Gastroesophageal sphincter (tissue), 4 donors: ENCODE measurements around the gene DDX17. TPM values are rescaled to one million over a fixed set of nuclear protein-coding genes. Genes with fewer than 3 reads are reported as not detected.
A peak's percentile ranks its signal among the peaks of the same experiment; 100 is the strongest.

Experiments
- ATAC-seq: fragments of 150-250 bp; one replicate; pipeline ENCODE4 v1.9.1; 2016; ENCODE audit warnings: mild to moderate bottlenecking, moderate library complexity
- H3K27ac ChIP-seq, 4 donors: fragments of 200-600 bp; sonication (generic) in 3 of 4; 1 replicate in 3 of 4; 2 replicates in 1 of 4; pipeline ENCODE4 v1.5.1; 2016 to 2019
- H3K27me3 ChIP-seq: fragments of 200-600 bp; sonication (generic); one replicate; pipeline ENCODE4 v1.5.1; 2019
- H3K36me3 ChIP-seq, 2 donors: fragments of 200-600 bp; sonication (generic); one replicate each; pipeline ENCODE4 v1.5.1; 2019; ENCODE audit warnings: control low read depth in 1 of 2
- H3K4me1 ChIP-seq, 3 donors: fragments of 200-600 bp; sonication (generic); 1 replicate in 2 of 3; 2 replicates in 1 of 3; pipeline ENCODE4 v1.5.1; 2016 to 2019; ENCODE audit warnings: control low read depth in 2 of 3
- H3K4me3 ChIP-seq, 2 donors: fragments of 200-600 bp; sonication (generic); one replicate each; pipeline ENCODE4 v1.5.1; 2019; ENCODE audit warnings: mild to moderate bottlenecking in 1 of 2, moderate library complexity in 1 of 2
- H3K9me3 ChIP-seq, 3 donors: fragments of 200-600 bp; sonication (generic); one replicate each; pipeline ENCODE4 v1.5.1; 2017 to 2019; ENCODE audit warnings: control low read depth in 2 of 3
- CTCF ChIP-seq, 4 experiments: fragments of 200-600 bp in 2 of 4; fragments of 450-650 bp in 2 of 4; sonication (generic) in 1 of 4; IDR thresholded peaks; one replicate each; pipeline ENCODE4 v1.5.1; 2017 to 2019; ENCODE audit warnings: antibody characterized with exemption in 4 of 4, mild to moderate bottlenecking in 2 of 4, moderate library complexity in 2 of 4
- EP300 ChIP-seq: sonication (generic); formaldehyde crosslinking; IDR thresholded peaks from one replicate; pipeline ENCODE4 v1.6.1; 2017; ENCODE audit warnings: antibody characterized with exemption, mild to moderate bottlenecking
- POLR2A ChIP-seq, 2 donors: fragments of 450-650 bp; IDR thresholded peaks; one replicate each; pipeline ENCODE4 v1.6.1; 2017; ENCODE audit warnings: antibody characterized with exemption in 2 of 2, mild to moderate bottlenecking in 2 of 2, moderate library complexity in 1 of 2
- POLR2AphosphoS5 ChIP-seq: sonication (generic); formaldehyde crosslinking; IDR thresholded peaks from one replicate; pipeline ENCODE4 v1.6.1; 2017; ENCODE audit warnings: antibody characterized with exemption
- WGBS, 2 donors: methylation state at CpG; one replicate each; pipeline ENCODE4 v1.1.5; 2018; ENCODE audit warnings: low coverage in 1 of 2; 5-methylcytosine and 5-hydroxymethylcytosine counted together
- total RNA-seq, 4 donors: library from RNA; depleted of rRNA; stranded (reverse); fragments of >200 nt; gene quantifications; one replicate each; pipeline ENCODE4 v1.1.0, GENCODE V29; 2016

DDX17 gene
- total RNA-seq, 4 donors from 2014 or later, result 323 to 610 (median 490) TPM

GRCh38 chr22:38482662-38483308, 23.3 kb downstream of the DDX17 start:
- no peak for TF ChIP-seq POLR2A (IDR thresholded peaks at IDR 0.05)
- no peak for TF ChIP-seq EP300
- TF ChIP-seq POLR2AphosphoS5, result no peak
- TF ChIP-seq CTCF (IDR thresholded peaks at IDR 0.05), result no peak
- no peaks in the 10 kb centered on the region for H3K27me3 ChIP-seq
- no peak overlapping the region for H3K27ac ChIP-seq
- H3K4me1 ChIP-seq, result peaks cover 0 to 10% (median 0%) of the 10 kb centered on the region in 3 donors
- H3K4me3 ChIP-seq, result no peak overlapping the region
- no peaks in the 10 kb centered on the region for H3K9me3 ChIP-seq
- no peak for ATAC-seq
- WGBS, 2 donors, result 88 to 97% methylated on average over 2 to 6 of the region's 6 CpGs
- H3K36me3 ChIP-seq, result peaks cover 15 to 82% of the 10 kb centered on the region in 2 donors

- H3K9me3 ChIP-seq, result no peaks in the 10 kb centered on the region
- H3K27me3 ChIP-seq, result no peaks in the 10 kb centered on the region
- H3K36me3 ChIP-seq, result peaks cover 15 to 73% of the 10 kb centered on the region in 2 donors
- ATAC-seq, result no peak
- 71% methylated on average over 6 to 7 of the region's 8 CpGs for WGBS, 2 donors
- TF ChIP-seq CTCF (IDR thresholded peaks at IDR 0.05), result no peak
- peak; percentile 4 for TF ChIP-seq POLR2AphosphoS5
- peak overlapping the region in 1 of 4 donors; percentile 11 for H3K27ac ChIP-seq
- no peak overlapping the region for H3K4me3 ChIP-seq
- peaks cover 0 to 1% (median 0%) of the 10 kb centered on the region in 3 donors for H3K4me1 ChIP-seq
Observed at GRCh38 chr22:38481871-38482332, 24.2 kb downstream of the DDX17 start.

- Histone ChIP-seq H3K27ac (peak overlapping the region in 1 of 4 donors; percentile 11), H3K4me3 (no peak overlapping the region), H3K27me3 (no peaks in the 10 kb centered on the region), H3K4me1 (no peaks in the 10 kb centered on the region), H3K36me3 (peaks cover 15 to 67% of the 10 kb centered on the region in 2 donors), H3K9me3 (no peaks in the 10 kb centered on the region)
- ATAC-seq, result no peak
- WGBS, 2 donors, result no CpG with 5 or more reads among the region's 3 CpGs
- TF ChIP-seq POLR2A (IDR thresholded peaks at IDR 0.05) (no peak), POLR2AphosphoS5 (no peak), CTCF (IDR thresholded peaks at IDR 0.05) (no peak), EP300 (no peak)
Observed at GRCh38 chr22:38481162-38481870, 24.8 kb downstream of the DDX17 start.

GRCh38 chr22:38479096-38479837, 26.8 kb downstream of the DDX17 start:
- Histone ChIP-seq H3K9me3 (no peaks in the 10 kb centered on the region), H3K36me3 (peaks cover 6 to 47% of the 10 kb centered on the region in 2 donors), H3K27me3 (no peaks in the 10 kb centered on the region), H3K4me3 (no peak overlapping the region), H3K4me1 (no peaks in the 10 kb centered on the region), H3K27ac (peak overlapping the region in 1 of 4 donors; percentile 25)
- no peak for TF ChIP-seq POLR2A (IDR thresholded peaks at IDR 0.05)
- TF ChIP-seq EP300, result no peak
- no peak for TF ChIP-seq CTCF (IDR thresholded peaks at IDR 0.05)
- TF ChIP-seq POLR2AphosphoS5, result no peak
- ATAC-seq, result no peak
- 63 to 65% methylated on average over 5 to 6 of the region's 7 CpGs for WGBS, 2 donors
